ENCODE data around the gene RALGAPA2. TPM values are rescaled to one million over a fixed set of nuclear protein-coding genes. Genes with fewer than 3 reads are reported as not detected.

RALGAPA2 gene
- polyA plus RNA-seq, 1 donor = 33.1 TPM

DNA sequence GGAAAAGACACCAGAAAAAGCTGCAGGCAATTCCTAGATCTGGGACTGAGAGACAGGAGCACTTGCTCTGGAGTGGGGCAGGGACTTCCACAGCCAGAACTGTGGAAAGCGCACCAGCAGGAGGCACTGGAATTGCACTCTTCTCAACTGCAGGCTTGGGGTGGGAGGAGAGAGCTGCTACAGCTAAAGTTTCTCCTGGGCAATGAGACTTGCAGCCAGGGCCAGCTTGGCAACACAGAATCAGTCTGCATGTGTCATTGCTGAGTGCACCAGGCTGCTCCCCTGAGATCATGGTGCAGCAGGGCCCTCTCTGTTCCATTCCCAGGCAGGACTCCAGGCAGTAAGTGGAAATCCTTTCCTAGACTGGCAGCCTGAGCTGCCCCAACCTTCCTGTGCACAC lies 198.7 kb downstream of the RALGAPA2 start:
- DNase-seq = no peak
- H3K36me3 ChIP-seq (ENCODE audit: control insufficient read depth, insufficient read depth, low read length) = peaks cover 57% of the 10 kb centered on the region
- WGBS (ENCODE audit: insufficient coverage, low lambda C conversion rate) = no CpG with 5 or more reads among the region's 1 CpG
- H3K27ac ChIP-seq (ENCODE audit: low read length) = no peak overlapping the region
- peaks cover under 1% of the 10 kb centered on the region for H3K4me1 ChIP-seq (ENCODE audit: control insufficient read depth, insufficient read depth, low read length)
- peaks cover 13% of the 10 kb centered on the region for H3K9me3 ChIP-seq (ENCODE audit: control insufficient read depth, low read depth, low read length)
- no peaks in the 10 kb centered on the region for H3K27me3 ChIP-seq (ENCODE audit: control insufficient read depth, insufficient read depth, low read length)
- no peak overlapping the region for H3K4me3 ChIP-seq (ENCODE audit: low read length)

DNA sequence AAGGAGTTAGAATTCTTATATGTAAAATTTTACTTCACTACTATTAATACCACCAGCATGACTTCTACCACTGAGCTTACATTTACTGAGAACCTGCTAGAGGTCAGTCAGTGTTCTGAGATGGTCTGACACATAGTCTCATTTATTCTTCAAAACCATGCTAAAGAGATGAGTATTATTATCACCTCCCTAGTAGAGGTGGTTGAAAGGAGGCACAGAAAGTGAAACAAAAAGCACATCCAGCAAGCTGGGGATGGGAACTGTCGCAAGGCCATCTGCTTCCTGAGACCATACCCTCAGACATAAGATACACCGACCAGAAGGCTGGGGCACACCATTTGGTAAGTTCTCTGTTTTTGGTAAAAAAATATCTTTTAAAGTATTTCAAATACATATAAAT lies 206.9 kb downstream of the RALGAPA2 start:
- Histone ChIP-seq H3K9me3 (ENCODE audit: control insufficient read depth, low read depth, low read length) (no peaks in the 10 kb centered on the region), H3K27me3 (ENCODE audit: control insufficient read depth, insufficient read depth, low read length) (no peaks in the 10 kb centered on the region), H3K27ac (ENCODE audit: low read length) (no peak overlapping the region), H3K4me1 (ENCODE audit: control insufficient read depth, insufficient read depth, low read length) (no peaks in the 10 kb centered on the region), H3K4me3 (ENCODE audit: low read length) (no peak overlapping the region), H3K36me3 (ENCODE audit: control insufficient read depth, insufficient read depth, low read length) (peaks cover 41% of the 10 kb centered on the region)
- WGBS (ENCODE audit: insufficient coverage, low lambda C conversion rate) = no CpG with 5 or more reads among the region's 2 CpGs
- DNase-seq = no peak

DNA sequence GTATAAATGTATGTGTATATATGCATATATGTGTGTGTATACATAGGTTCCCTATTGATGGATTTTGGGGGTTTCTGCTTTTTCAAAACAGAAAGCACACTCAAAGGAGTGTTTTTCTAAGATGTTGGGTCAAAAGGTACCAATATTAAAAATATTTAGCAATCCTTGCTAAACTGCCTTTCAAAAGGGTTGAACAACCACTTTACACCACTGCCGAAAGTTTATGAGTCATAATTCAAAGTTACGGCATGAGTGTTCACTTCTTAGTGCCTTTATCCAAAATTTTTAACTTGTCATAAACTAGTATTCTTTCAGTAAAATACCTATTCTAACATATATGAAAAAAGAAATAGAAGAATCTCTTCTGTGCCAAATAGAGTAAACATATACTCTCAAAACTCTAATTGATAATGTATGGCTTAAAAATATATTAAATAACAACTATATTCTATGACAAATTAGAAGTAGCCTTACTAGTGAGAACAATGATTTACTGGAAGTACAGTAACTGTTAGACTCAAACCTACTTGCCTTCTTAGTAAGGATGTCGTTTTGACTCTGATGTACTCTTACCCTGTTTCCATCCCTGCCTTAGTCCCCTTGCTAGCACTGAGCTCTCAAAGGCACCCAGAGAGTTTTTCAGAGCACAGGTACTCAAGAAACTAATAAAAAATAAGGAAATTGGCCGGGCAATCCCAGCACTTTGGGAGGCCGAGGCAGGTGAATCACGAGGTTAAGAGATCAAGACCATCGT lies 208.5 kb downstream of the RALGAPA2 start:
- Histone ChIP-seq H3K9me3 (ENCODE audit: control insufficient read depth, low read depth, low read length) (no peaks in the 10 kb centered on the region), H3K27ac (ENCODE audit: low read length) (no peak overlapping the region), H3K27me3 (ENCODE audit: control insufficient read depth, insufficient read depth, low read length) (no peaks in the 10 kb centered on the region), H3K4me1 (ENCODE audit: control insufficient read depth, insufficient read depth, low read length) (no peaks in the 10 kb centered on the region), H3K4me3 (ENCODE audit: low read length) (no peak overlapping the region), H3K36me3 (ENCODE audit: control insufficient read depth, insufficient read depth, low read length) (peaks cover 48% of the 10 kb centered on the region)
- WGBS (ENCODE audit: insufficient coverage, low lambda C conversion rate) = 92% methylated on average over 4 of the region's 7 CpGs
- DNase-seq = no peak

DNA sequence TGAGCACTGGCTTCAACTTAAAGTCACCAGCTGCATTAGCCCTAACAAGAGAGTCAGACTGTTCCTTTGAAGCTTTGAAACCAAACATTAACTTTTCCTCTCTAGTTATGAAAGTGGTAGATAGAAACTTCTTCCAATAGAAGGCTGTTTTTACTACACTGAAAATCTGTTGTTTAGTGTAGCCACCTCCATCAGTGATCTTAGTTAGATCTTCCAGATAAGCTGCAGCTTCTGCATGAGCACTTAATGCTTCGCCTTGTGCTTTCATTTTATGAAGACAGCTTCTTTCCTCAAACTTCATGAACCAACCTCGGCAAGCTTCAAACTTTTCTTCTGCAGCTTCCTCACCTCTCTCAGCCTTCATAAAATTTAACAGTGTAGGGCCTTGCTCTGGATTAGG lies 211.3 kb downstream of the RALGAPA2 start:
- no CpG with 5 or more reads among the region's 2 CpGs for whole genome bisulfite sequencing (ENCODE audit: insufficient coverage, low lambda C conversion rate)
- no peaks in the 10 kb centered on the region for H3K4me1 ChIP-seq (ENCODE audit: control insufficient read depth, insufficient read depth, low read length)
- no peaks in the 10 kb centered on the region for H3K9me3 ChIP-seq (ENCODE audit: control insufficient read depth, low read depth, low read length)
- H3K36me3 ChIP-seq (ENCODE audit: control insufficient read depth, insufficient read depth, low read length) = peaks cover 58% of the 10 kb centered on the region
- H3K27me3 ChIP-seq (ENCODE audit: control insufficient read depth, insufficient read depth, low read length) = no peaks in the 10 kb centered on the region
- no peak overlapping the region for H3K4me3 ChIP-seq (ENCODE audit: low read length)
- DNase-seq = no peak
- no peak overlapping the region for H3K27ac ChIP-seq (ENCODE audit: low read length)

DNA sequence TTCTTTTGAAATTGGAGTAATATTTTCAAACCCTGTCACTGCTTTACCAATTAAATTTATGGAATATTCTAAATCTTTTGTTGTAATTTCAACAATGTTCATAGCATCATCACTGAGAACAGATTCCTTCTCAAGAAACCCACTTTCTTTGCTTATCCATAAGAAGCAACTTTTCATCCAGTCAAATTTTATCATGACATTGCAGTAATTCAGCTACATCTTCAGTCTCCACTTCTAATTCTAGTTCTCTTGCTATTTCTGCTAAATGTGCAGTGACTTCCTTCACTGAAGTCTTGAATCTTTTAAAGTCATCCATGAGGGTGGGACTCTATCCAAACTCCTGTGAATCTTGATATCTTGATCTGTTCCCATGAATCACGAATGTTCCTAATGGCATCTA lies 212.1 kb downstream of the RALGAPA2 start:
- Histone ChIP-seq H3K27me3 (ENCODE audit: control insufficient read depth, insufficient read depth, low read length) (no peaks in the 10 kb centered on the region), H3K4me1 (ENCODE audit: control insufficient read depth, insufficient read depth, low read length) (no peaks in the 10 kb centered on the region), H3K36me3 (ENCODE audit: control insufficient read depth, insufficient read depth, low read length) (peaks cover 55% of the 10 kb centered on the region), H3K9me3 (ENCODE audit: control insufficient read depth, low read depth, low read length) (no peaks in the 10 kb centered on the region), H3K4me3 (ENCODE audit: low read length) (no peak overlapping the region), H3K27ac (ENCODE audit: low read length) (no peak overlapping the region)
- WGBS (ENCODE audit: insufficient coverage, low lambda C conversion rate) = no CpG with 5 or more reads among the region's 1 CpG
- no peak for DNase-seq

DNA sequence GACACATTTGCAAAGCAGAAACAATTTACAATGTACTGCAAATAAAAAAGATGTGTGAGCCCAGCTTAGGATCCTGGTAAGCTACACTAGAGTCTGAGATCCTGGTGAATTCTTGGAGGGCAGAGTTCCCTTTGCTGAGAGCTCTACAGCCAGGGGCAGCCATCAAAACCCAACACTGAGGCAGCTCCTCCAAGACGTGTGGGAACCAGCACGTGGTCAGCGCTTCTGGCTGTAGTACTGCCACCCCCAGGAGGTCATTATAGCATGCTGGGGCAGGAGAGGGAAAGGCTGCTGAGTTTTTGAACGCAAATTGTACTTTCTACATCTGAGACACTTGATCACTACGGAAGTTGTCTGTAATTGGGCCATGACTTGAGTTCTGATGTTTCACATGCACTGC lies 213.0 kb downstream of the RALGAPA2 start:
- no CpG with 5 or more reads among the region's 5 CpGs for WGBS (ENCODE audit: insufficient coverage, low lambda C conversion rate)

DNA sequence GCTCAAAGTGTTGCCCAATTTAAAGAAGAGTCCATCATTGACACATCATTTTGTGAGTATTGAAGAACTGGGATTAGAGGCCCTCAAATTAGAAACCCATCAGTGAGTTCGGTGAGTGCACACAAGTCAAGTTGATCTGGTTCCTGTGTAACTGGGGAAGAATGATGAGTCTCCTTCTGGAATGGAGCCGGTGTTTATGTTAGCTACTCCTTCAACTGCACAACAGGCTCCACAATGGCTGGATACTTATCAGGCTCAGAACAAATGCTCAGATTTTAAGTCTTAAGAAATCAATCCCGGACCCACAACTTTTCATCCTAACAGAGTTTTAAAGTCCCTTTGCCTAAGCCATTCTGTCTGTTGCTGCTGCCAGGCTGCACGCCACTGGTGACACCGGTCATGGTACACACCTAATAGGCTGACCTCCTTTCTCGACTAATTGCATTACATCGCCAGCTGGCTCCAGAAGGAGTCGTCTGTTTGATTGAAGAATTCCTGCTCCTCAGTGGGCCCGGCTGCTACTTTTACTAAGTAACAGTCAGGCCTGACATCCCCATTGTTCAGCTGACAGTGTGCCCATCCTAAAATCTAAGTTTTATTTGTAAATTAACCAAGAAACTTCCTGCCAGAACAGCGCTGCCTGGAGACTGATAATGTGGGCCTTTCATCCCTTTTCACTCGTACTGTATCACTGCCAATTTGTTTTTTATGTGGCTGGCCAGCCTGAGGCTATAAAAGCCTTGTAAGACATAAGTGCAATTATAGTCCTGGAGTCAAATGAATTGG lies 214.2 kb downstream of the RALGAPA2 start:
- H3K9me3 ChIP-seq (ENCODE audit: control insufficient read depth, low read depth, low read length) = no peaks in the 10 kb centered on the region
- DNase-seq = peak in 1 of 2 donors; percentile 6
- no peak overlapping the region for H3K4me3 ChIP-seq (ENCODE audit: low read length)
- no peaks in the 10 kb centered on the region for H3K4me1 ChIP-seq (ENCODE audit: control insufficient read depth, insufficient read depth, low read length)
- WGBS (ENCODE audit: insufficient coverage, low lambda C conversion rate) = 80% methylated on average over 1 of the region's 11 CpGs
- H3K27ac ChIP-seq (ENCODE audit: low read length) = no peak overlapping the region
- H3K36me3 ChIP-seq (ENCODE audit: control insufficient read depth, insufficient read depth, low read length) = peaks cover 58% of the 10 kb centered on the region
- H3K27me3 ChIP-seq (ENCODE audit: control insufficient read depth, insufficient read depth, low read length) = no peaks in the 10 kb centered on the region

More for the DNA sequence above, 213.0 kb downstream of the RALGAPA2 start:
- H3K27ac ChIP-seq (ENCODE audit: low read length) = no peak overlapping the region
- no peak overlapping the region for H3K4me3 ChIP-seq (ENCODE audit: low read length)
- H3K9me3 ChIP-seq (ENCODE audit: control insufficient read depth, low read depth, low read length) = no peaks in the 10 kb centered on the region
- H3K36me3 ChIP-seq (ENCODE audit: control insufficient read depth, insufficient read depth, low read length) = peaks cover 59% of the 10 kb centered on the region
- no peaks in the 10 kb centered on the region for H3K27me3 ChIP-seq (ENCODE audit: control insufficient read depth, insufficient read depth, low read length)
- DNase-seq = no peak
- no peaks in the 10 kb centered on the region for H3K4me1 ChIP-seq (ENCODE audit: control insufficient read depth, insufficient read depth, low read length)

DNA sequence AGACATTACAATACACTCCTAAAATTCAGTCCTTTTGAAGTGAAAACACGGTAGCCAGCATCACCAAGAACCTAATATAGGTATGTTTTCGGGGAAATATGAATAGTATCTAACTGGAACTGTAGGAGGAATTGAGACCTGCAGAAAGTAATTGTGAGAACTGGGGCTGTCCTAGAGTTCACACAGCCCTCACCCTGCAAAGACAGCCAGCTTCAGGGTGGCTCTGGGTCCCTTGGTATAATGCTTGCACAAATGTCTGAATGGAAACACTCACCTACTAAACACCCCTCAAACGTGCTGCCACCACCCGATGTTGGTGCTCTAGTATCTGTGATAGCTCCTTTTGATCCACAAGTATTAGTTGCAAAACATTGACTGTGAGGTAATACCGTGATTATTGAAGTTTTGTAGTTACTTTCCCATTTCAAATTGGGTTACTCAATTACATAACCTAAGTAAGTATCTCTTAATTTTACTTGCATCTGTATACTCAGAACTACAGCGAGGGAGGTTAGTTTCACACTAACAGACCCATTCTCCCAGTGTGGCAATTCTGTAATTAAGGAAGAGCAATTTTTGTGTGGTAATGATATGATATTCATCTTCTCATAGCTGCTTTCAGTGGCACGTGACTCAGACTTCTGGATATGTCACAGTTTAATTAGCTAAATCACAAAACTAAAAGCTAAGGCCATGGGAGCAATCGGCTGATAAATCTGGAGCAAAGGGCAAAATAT lies 215.0 kb downstream of the RALGAPA2 start:
- Histone ChIP-seq H3K4me1 (ENCODE audit: control insufficient read depth, insufficient read depth, low read length) (no peaks in the 10 kb centered on the region), H3K9me3 (ENCODE audit: control insufficient read depth, low read depth, low read length) (no peaks in the 10 kb centered on the region), H3K4me3 (ENCODE audit: low read length) (no peak overlapping the region), H3K27me3 (ENCODE audit: control insufficient read depth, insufficient read depth, low read length) (no peaks in the 10 kb centered on the region), H3K36me3 (ENCODE audit: control insufficient read depth, insufficient read depth, low read length) (peaks cover 54% of the 10 kb centered on the region), H3K27ac (ENCODE audit: low read length) (no peak overlapping the region)
- WGBS (ENCODE audit: insufficient coverage, low lambda C conversion rate) = 100% methylated on average over 2 of the region's 8 CpGs
- no peak for DNase-seq

DNA sequence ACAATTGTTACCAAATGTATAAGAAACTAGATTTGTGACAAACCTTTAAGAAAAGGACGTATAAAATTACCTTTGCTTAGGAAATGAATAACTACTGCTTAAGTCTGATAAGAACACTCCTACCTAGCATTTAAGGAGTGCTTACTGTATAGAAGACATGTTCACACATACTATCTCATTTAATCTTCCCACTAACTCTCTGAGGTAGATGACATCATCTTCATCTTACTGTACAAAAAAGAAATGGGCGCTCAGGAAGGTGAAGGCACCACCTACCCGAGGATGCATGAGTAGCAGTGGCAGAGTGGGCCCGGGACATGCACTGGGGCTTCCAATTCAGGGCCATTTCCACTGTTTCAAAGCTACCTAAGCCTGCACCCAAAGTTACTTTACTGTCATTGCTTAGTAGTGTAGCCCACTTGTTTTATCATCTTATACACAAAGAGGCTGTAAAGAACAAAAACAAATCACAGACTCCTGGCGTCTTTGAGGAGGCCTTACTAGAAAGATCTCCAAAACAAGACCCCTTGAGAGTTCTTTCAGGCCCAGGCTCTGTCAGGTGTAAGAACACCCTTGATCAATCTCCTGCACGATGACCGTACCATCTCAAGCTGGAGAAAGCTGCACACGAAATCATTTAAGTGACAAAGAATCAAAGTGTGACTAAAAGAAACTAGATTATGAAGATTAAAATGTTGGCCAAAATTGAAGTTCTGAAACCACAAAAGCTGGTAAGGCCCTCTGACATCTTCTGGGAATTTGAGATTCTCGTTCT lies 216.5 kb downstream of the RALGAPA2 start:
- Histone ChIP-seq H3K36me3 (ENCODE audit: control insufficient read depth, insufficient read depth, low read length) (peaks cover 50% of the 10 kb centered on the region), H3K4me3 (ENCODE audit: low read length) (no peak overlapping the region), H3K27ac (ENCODE audit: low read length) (no peak overlapping the region), H3K4me1 (ENCODE audit: control insufficient read depth, insufficient read depth, low read length) (no peaks in the 10 kb centered on the region), H3K9me3 (ENCODE audit: control insufficient read depth, low read depth, low read length) (no peaks in the 10 kb centered on the region), H3K27me3 (ENCODE audit: control insufficient read depth, insufficient read depth, low read length) (no peaks in the 10 kb centered on the region)
- no peak for DNase-seq
- 100% methylated on average over 1 of the region's 9 CpGs for WGBS (ENCODE audit: insufficient coverage, low lambda C conversion rate)

DNA sequence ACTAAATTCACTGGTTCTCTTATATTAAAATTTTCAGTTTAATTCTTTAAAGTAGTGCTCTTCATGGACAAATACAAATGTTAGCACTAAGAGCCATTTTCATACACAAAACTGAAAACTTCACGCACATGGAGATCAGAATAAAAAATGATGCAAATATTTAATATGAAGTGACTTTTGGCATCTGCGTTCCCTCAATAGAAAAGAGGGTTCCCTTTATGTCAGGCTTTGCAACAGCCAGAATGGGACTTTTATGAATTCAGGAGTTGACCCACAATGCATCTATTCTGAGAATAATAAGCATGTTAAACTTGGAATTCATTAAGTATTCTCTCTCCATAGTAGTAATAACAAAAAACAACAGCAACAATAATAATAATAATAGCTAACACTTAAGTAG lies 218.7 kb downstream of the RALGAPA2 start:
- DNase-seq = no peak
- no peaks in the 10 kb centered on the region for H3K4me1 ChIP-seq (ENCODE audit: control insufficient read depth, insufficient read depth, low read length)
- WGBS (ENCODE audit: insufficient coverage, low lambda C conversion rate) = 100% methylated on average over 1 of the region's 2 CpGs
- H3K27ac ChIP-seq (ENCODE audit: low read length) = no peak overlapping the region
- H3K4me3 ChIP-seq (ENCODE audit: low read length) = no peak overlapping the region
- H3K9me3 ChIP-seq (ENCODE audit: control insufficient read depth, low read depth, low read length) = no peaks in the 10 kb centered on the region
- H3K36me3 ChIP-seq (ENCODE audit: control insufficient read depth, insufficient read depth, low read length) = peaks cover 45% of the 10 kb centered on the region
- H3K27me3 ChIP-seq (ENCODE audit: control insufficient read depth, insufficient read depth, low read length) = no peaks in the 10 kb centered on the region
